HG02852 (cell line): ENCODE results near the gene CHST11.
"Not testable (repeated sequence)": the region's sequence is repeated elsewhere in the genome, so short reads cannot be mapped to it uniquely, and the experiment has no call there.

Experiments
- ATAC-seq: cut with Tn5 transposase; IDR thresholded peaks from one replicate; pipeline ENCODE4 v1.9.1; 2021; ENCODE audit warnings: mild to moderate bottlenecking, moderate library complexity; ENCODE audit not compliant: unreplicated experiment

Gene CHST11

GRCh38 chr12:104599272-104600035 lies 142.7 kb downstream of the CHST11 start:
- ATAC-seq, result no peak

DNA sequence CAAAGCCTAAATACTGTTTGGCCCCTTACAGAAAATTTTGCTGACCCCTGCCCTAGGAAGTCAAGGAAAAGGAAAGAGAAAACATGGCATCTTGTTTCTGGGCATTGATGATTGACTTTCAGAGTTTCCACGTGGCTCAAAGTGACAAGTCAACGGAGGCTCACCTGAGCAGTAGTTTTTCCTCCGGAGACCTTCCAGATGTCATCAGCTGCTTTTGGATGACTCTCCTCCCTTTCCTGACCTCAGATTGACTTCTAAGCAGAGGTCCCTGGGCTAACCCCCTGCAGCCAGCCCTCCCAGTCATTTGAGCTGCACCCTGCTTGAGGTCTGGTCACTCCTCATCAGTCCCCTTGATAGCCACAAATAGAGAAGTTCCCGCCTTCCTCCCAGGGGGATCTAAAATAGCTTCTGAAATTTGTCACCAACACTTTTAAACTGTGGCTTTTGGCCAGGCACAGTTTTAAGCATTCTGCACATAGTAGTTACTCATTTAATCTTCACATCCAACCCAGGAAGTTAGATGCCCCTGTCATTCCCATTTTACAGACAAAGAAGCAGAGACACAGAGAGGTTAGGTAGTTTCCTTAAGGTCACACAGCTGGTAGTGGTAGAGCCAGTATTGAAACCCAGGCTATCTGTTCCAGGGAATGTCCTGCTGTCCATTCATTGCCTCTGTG lies 143.4 kb downstream of the CHST11 start:
- no peak for ATAC-seq

- ATAC-seq, result no peak
Observed at GRCh38 chr12:104600790-104601739, 144.3 kb downstream of the CHST11 start.

DNA sequence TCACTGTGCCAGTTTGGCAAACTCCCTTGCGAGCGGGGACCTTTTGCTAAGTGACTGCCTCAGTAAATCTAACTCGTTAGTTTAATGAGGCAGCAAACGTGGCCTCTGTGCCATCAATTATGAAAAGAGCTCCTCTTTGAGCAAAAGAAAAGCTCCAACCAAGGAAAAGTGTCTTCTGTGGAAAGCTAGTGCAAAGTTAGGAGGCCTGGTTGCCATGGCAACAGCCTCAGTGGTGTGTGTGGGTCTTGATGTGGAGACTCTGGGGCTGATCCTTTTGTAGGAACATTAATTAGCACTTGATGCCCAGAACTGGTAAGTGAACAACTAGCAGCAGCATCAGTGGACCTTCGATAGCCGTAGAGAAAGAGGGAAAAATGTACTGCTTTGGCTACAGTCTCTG lies 145.7 kb downstream of the CHST11 start:
- no peak for ATAC-seq

GRCh38 chr12:104602896-104603295 lies 146.1 kb downstream of the CHST11 start:
- no peak for ATAC-seq

- no peak for ATAC-seq
Observed at GRCh38 chr12:104603545-104603973, 146.8 kb downstream of the CHST11 start.

DNA sequence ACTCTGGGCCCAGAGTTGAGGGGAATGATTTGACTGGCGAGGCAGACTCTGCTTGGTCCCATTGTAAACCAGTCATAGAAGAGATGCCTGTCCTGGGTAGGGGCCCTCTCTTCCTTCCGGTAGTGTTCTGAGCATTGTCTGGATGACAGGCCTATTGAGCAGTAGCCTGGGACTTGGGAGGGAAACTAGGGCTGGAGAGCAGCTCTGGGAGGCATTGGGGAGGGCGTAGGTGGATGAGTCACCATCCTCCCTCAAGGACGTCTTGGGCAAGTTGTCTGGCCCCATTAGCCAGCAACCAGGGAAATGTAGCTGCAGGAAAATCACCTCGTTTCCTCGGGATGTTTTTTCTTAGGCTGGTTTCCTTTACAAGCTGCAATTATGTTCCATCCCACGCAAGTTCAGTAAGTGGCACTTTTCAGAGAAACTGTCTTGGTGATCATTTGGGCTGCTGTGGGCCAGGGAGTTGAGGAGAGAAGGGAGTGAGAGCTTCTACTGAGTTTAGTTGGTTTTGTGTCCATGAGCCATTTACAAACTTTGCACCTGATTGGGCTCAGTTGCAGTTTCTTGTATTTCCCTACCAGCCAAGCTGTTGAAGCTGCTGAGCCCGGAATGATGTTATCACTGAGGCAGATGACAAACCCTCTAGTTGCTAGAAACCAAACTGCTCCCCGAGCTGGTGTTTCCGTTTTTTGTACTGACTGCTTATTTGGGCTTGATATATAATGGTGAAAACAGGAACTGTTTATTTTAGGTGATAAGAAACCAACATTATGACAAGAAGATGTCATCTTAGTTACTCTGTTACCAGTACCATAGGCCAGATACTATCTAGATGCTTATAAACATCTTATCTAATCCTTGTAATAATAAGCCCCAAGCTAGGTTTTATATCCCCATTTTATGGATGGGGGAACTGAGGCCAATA lies 147.6 kb downstream of the CHST11 start:
- peak; percentile 87 for ATAC-seq

- no peak for ATAC-seq
Observed at GRCh38 chr12:104604995-104605675, 148.4 kb downstream of the CHST11 start.

- ATAC-seq, result no peak
Observed at GRCh38 chr12:104605685-104606084, 148.9 kb downstream of the CHST11 start.

- no peak for ATAC-seq
Observed at GRCh38 chr12:104608998-104609397, 152.2 kb downstream of the CHST11 start.

DNA sequence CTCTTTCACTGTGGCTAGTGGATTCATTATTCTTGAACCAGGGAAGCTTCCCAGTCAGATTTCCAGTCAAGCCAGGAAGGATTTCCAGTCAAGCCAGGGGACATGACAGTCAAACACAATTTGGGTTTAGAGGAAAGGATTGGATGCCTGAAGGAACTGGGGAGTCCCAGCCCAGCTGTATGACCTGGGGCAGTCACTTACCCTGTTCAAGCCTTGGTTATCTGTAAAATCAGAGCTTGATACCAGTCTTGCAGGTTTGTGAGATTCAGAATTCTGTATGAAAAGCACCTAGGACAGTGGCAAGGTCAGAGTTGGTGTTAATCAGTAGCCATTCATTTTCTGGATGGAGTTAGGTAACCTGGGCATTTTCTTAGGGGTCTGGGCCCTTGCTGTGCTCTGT lies 152.7 kb downstream of the CHST11 start:
- ATAC-seq, result no peak

- no peak for ATAC-seq
Observed at GRCh38 chr12:104610513-104611235, 153.9 kb downstream of the CHST11 start.

DNA sequence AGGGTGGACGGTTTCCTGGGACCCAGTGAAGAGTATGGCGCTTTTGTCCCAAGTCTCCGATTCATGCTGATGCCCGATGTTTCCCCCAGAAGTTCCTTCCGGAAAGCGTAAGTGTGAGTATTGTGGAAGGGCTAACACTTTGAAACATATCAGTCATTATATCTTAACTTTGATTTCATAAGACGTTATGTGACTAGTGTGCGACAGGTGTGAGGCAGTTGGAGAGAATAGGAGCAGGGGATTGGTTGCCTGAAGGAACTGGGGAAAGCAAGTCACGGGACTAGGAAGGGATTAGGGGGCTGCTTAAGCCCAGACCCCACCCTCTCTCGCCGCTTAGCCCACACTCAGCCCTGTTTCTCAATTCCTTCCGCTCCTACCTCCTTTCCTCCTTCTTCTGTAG lies 154.9 kb downstream of the CHST11 start:
- ATAC-seq, result no peak

GRCh38 chr12:104613372-104613771 lies 156.6 kb downstream of the CHST11 start:
- not testable (repeated sequence) for ATAC-seq

- ATAC-seq, result no peak
Observed at GRCh38 chr12:104615048-104615561, 158.4 kb downstream of the CHST11 start.

DNA sequence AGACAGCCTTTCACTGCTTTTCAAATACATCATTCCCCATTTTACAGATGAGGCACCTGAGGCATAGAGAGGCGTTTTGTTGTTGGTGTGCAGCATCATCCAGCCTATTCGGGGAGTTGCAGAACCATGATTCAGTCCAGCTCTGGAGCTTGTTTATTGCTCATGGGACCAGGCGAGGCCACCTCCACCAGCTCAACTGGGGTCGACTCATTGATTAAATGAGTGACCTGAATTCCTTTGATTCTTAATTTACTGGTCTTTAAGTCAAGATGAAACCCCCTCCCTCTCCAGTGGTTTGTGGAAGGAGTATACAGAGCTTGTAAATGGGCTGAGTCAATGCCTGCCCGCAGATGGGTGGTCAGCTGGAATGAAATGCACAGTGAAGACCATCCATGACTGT lies 161.9 kb downstream of the CHST11 start:
- ATAC-seq, result no peak

GRCh38 chr12:104619305-104619704 lies 162.6 kb downstream of the CHST11 start:
- no peak for ATAC-seq

GRCh38 chr12:104620837-104621531 lies 164.2 kb downstream of the CHST11 start:
- no peak for ATAC-seq
